K562 (cell line): ENCODE data around the gene SCAANT1. TPM values are rescaled to one million over a fixed set of nuclear protein-coding genes. Genes with fewer than 3 reads are reported as not detected.

Source experiments
- ARID1B ChIP-seq: fragments of 450-650 bp; IDR thresholded peaks from 2 replicates; pipeline ENCODE4 v1.6.1; 2016; ENCODE audit warnings: antibody characterized with exemption, mild to moderate bottlenecking, inconsistent platforms
- BDP1 ChIP-seq: IDR thresholded peaks from 3 replicates; pipeline ENCODE4 v1.6.1; 2011; ENCODE audit not compliant: insufficient read length, insufficient read depth
- CEBPG ChIP-seq, 3 experiments: fragments of 200-800 bp in 1 of 3; sonication (Bioruptor generic) in 1 of 3; sonication (generic) in 1 of 3; formaldehyde crosslinking in 1 of 3; IDR thresholded peaks in 2 of 3; conservative IDR thresholded peaks in 1 of 3; 2 replicates each; pipeline versions ENCODE4 v1.6.1 to v1.8.0; 2016 to 2022; ENCODE audit warnings: missing compliant biosample characterization in 2 of 3, missing genetic modification characterization in 2 of 3, mild to moderate bottlenecking in 1 of 3, missing genetic modification reagents in 1 of 3
- DDX20 ChIP-seq: fragments of 450-650 bp; IDR thresholded peaks from 2 replicates; pipeline ENCODE4 v1.6.1; 2016; ENCODE audit warnings: missing genetic modification characterization, low read depth, mild to moderate bottlenecking, missing compliant biosample characterization, moderate library complexity
- EWSR1 ChIP-seq: fragments of 450-650 bp; IDR thresholded peaks from 2 replicates; pipeline ENCODE4 v1.6.1; 2018; ENCODE audit warnings: borderline replicate concordance, mild to moderate bottlenecking, low read depth, moderate library complexity; ENCODE audit not compliant: partially characterized antibody
- FOXK1 ChIP-seq: sonication (generic); formaldehyde crosslinking; IDR thresholded peaks from 2 replicates; pipeline ENCODE4 v1.8.0; 2022; ENCODE audit warnings: missing genetic modification reagents, mild to moderate bottlenecking, borderline replicate concordance
- HMGN3 ChIP-seq: IDR thresholded peaks from 2 replicates; pipeline ENCODE4 v1.6.1; 2011; ENCODE audit warnings: borderline replicate concordance, low read depth, mild to moderate bottlenecking, mixed read lengths, low read length; ENCODE audit not compliant: insufficient read length; ENCODE audit errors: extremely low read depth
- MECOM ChIP-seq: fragments of 250-450 bp; sonication (Bioruptor Pico); IDR thresholded peaks from 2 replicates; pipeline ENCODE4 v1.8.0; 2022; ENCODE audit warnings: inconsistent platforms
- MTA1 ChIP-seq: fragments of 450-650 bp; IDR thresholded peaks from 2 replicates; pipeline ENCODE4 v1.6.1; 2017; ENCODE audit warnings: borderline replicate concordance
- MTF1 ChIP-seq: fragments of 250-450 bp; sonication (Bioruptor Pico); IDR thresholded peaks from 2 replicates; pipeline ENCODE4 v1.9.0; 2021; ENCODE audit warnings: moderate library complexity, mild to moderate bottlenecking, inconsistent platforms, borderline replicate concordance
- NCOA2 ChIP-seq, 2 experiments: fragments of 450-650 bp; IDR thresholded peaks; 2 replicates each; pipeline ENCODE4 v1.6.1; 2018; ENCODE audit warnings: mild to moderate bottlenecking in 2 of 2, moderate library complexity in 1 of 2; ENCODE audit not compliant: partially characterized antibody in 2 of 2
- NFE2L1 ChIP-seq: fragments of 450-650 bp; IDR thresholded peaks from 2 replicates; pipeline ENCODE4 v1.6.1; 2016; ENCODE audit warnings: missing genetic modification characterization, low read depth, mild to moderate bottlenecking, missing compliant biosample characterization, moderate library complexity, borderline replicate concordance
- NR4A1 ChIP-seq, 2 experiments: fragments of 250-450 bp in 1 of 2; fragments of 450-650 bp in 1 of 2; sonication (Bioruptor Pico) in 1 of 2; IDR thresholded peaks; 2 replicates each; pipeline versions ENCODE4 v1.4.0 to v1.6.1; 2016 to 2020; ENCODE audit warnings: mild to moderate bottlenecking in 2 of 2, missing compliant biosample characterization in 1 of 2, missing genetic modification characterization in 1 of 2, moderate library complexity in 1 of 2
- SIN3B ChIP-seq: fragments of 450-650 bp; IDR thresholded peaks from 2 replicates; pipeline ENCODE4 v1.6.1; 2017; ENCODE audit warnings: low read depth, mild to moderate bottlenecking, moderate library complexity
- SMAD4 ChIP-seq: fragments of 250-450 bp; sonication (Bioruptor Pico); conservative IDR thresholded peaks from 2 replicates; pipeline ENCODE4 v1.8.0; 2021; ENCODE audit warnings: inconsistent platforms, mild to moderate bottlenecking, moderate library complexity
- SNRNP70 ChIP-seq: fragments of 200-400 bp; formaldehyde crosslinking; optimal IDR thresholded peaks from 2 replicates; pipeline ENCODE3; 2017; ENCODE audit warnings: low read depth, low read length
- SRSF7 ChIP-seq: fragments of 200-400 bp; formaldehyde crosslinking; optimal IDR thresholded peaks from 2 replicates; pipeline ENCODE3; 2017; ENCODE audit warnings: mild to moderate bottlenecking, low read depth, low read length
- polyA plus RNA-seq, 8 experiments: library from polyadenylated mRNA; depleted of rRNA in 4 of 8; stranded (reverse) in 5 of 8; unstranded in 3 of 8; fragments of >200 nt; fragmentation: Nextera tagmentation in 2 of 8; fragmentation: Illumina TruSeq in 1 of 8; extraction: Ambion mirVana in 2 of 8; extraction: Trizol in 1 of 8; gene quantifications; 2 replicates each; pipeline versions ENCODE4 v1.2.1 to v1.2.3, GENCODE V29; 2011 to 2014; ENCODE audit warnings: inconsistent platforms in 1 of 8, missing spikeins in 1 of 8
- total RNA-seq, 7 experiments: library from RNA; depleted of rRNA in 6 of 7; stranded (reverse); fragments of >200 nt in 6 of 7; fragmentation: Illumina TruSeq in 2 of 7; extraction: Trizol in 2 of 7; gene quantifications; 2 replicates each; pipeline versions ENCODE4 v1.2.1 to v1.2.3, GENCODE V29; 2011 to 2021; ENCODE audit warnings: low replicate concordance in 1 of 7
- TF ChIP-seq, protein P1 (sequence below): IDR thresholded peaks from 3 replicates; pipeline ENCODE4 v1.6.1; 2011; ENCODE audit warnings: borderline replicate concordance, mild to moderate bottlenecking; ENCODE audit not compliant: insufficient read length, insufficient read depth
- TF ChIP-seq, protein P2 (sequence below), 3 experiments: fragments of 200-800 bp in 1 of 3; fragments of 250-450 bp in 1 of 3; fragments of 450-650 bp in 1 of 3; sonication (Bioruptor Pico) in 1 of 3; sonication (Bioruptor generic) in 1 of 3; formaldehyde crosslinking in 1 of 3; IDR thresholded peaks; 2 replicates each; pipeline versions ENCODE4 v1.6.1 to v1.8.0; 2016 to 2022; ENCODE audit warnings: mild to moderate bottlenecking in 2 of 3, missing genetic modification characterization in 2 of 3, missing compliant biosample characterization in 1 of 3, moderate library complexity in 1 of 3
- TF ChIP-seq, protein P3 (sequence below): fragments of 450-650 bp; IDR thresholded peaks from 2 replicates; pipeline ENCODE4 v1.6.1; 2016; ENCODE audit warnings: mild to moderate bottlenecking

The SCAANT1 gene
- total and polyA plus RNA-seq, 9 of the 15 experiments (the other 6 are each of a cell fraction or from before 2014, with no cell fraction given) = not detected

DNA sequence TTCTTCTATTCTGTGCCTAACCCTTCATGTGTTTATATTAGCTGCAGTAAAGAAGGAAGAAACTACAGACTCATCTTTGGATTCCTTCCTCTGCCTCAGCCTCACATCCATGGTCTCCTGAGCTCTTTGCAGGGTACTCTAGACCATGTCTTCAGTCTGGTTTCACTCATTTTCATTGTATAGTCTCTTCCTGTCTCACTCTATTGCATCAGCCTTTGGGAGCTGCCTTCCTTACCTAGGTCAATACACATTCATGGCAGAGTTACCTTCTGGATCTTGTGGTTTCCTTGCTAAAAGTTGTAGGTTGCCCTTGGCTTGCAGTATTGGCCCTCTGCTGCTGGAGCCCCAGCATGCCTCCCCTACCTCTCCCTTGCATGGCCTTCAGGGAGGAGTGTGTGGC lies 31.5 kb upstream of the SCAANT1 start (continued):
- TF ChIP-seq DDX20 (tag) = no peak
- TF ChIP-seq MTF1 (CRISPR knock-in tag) = no peak
- TF ChIP-seq CEBPG (CRISPR knock-in tag; IDR thresholded peaks at IDR 0.05) = peak; percentile 69
- peak in 1 of 2 experiments; percentile 81; a peak in 2 of 4 replicates for TF ChIP-seq CEBPG (tag; conservative IDR thresholded peaks at IDR 0.05 in 1 of 2, IDR thresholded peaks at IDR 0.05 in 1 of 2)
- no peak for TF ChIP-seq NR4A1 (CRISPR knock-in tag; IDR thresholded peaks at IDR 0.05)
- TF ChIP-seq NR4A1 (tag; IDR thresholded peaks at IDR 0.05) = no peak
- no peak for TF ChIP-seq ARID1B
- TF ChIP-seq, protein P1, sequence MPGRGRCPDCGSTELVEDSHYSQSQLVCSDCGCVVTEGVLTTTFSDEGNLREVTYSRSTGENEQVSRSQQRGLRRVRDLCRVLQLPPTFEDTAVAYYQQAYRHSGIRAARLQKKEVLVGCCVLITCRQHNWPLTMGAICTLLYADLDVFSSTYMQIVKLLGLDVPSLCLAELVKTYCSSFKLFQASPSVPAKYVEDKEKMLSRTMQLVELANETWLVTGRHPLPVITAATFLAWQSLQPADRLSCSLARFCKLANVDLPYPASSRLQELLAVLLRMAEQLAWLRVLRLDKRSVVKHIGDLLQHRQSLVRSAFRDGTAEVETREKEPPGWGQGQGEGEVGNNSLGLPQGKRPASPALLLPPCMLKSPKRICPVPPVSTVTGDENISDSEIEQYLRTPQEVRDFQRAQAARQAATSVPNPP = no peak
- no peak for TF ChIP-seq FOXK1 (CRISPR knock-in tag)
- TF ChIP-seq, protein P2, sequence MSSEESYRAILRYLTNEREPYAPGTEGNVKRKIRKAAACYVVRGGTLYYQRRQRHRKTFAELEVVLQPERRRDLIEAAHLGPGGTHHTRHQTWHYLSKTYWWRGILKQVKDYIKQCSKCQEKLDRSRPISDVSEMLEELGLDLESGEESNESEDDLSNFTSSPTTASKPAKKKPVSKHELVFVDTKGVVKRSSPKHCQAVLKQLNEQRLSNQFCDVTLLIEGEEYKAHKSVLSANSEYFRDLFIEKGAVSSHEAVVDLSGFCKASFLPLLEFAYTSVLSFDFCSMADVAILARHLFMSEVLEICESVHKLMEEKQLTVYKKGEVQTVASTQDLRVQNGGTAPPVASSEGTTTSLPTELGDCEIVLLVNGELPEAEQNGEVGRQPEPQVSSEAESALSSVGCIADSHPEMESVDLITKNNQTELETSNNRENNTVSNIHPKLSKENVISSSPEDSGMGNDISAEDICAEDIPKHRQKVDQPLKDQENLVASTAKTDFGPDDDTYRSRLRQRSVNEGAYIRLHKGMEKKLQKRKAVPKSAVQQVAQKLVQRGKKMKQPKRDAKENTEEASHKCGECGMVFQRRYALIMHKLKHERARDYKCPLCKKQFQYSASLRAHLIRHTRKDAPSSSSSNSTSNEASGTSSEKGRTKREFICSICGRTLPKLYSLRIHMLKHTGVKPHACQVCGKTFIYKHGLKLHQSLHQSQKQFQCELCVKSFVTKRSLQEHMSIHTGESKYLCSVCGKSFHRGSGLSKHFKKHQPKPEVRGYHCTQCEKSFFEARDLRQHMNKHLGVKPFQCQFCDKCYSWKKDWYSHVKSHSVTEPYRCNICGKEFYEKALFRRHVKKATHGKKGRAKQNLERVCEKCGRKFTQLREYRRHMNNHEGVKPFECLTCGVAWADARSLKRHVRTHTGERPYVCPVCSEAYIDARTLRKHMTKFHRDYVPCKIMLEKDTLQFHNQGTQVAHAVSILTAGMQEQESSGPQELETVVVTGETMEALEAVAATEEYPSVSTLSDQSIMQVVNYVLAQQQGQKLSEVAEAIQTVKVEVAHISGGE (CRISPR knock-in tag; IDR thresholded peaks at IDR 0.05) = peak in 1 of 3 experiments; percentile 49; a peak in 1 of 6 replicates
- no peak for TF ChIP-seq HMGN3
- no peak for TF ChIP-seq MECOM
- no peak for TF ChIP-seq NCOA2 (IDR thresholded peaks at IDR 0.05; ENCODE audit: partially characterized antibody in 2 of 2)
- 0 out of 2 replicates have a peak, but pooled peaks have one; percentile 12 for TF ChIP-seq SMAD4
- no peak for TF ChIP-seq SNRNP70
- TF ChIP-seq, protein P3, sequence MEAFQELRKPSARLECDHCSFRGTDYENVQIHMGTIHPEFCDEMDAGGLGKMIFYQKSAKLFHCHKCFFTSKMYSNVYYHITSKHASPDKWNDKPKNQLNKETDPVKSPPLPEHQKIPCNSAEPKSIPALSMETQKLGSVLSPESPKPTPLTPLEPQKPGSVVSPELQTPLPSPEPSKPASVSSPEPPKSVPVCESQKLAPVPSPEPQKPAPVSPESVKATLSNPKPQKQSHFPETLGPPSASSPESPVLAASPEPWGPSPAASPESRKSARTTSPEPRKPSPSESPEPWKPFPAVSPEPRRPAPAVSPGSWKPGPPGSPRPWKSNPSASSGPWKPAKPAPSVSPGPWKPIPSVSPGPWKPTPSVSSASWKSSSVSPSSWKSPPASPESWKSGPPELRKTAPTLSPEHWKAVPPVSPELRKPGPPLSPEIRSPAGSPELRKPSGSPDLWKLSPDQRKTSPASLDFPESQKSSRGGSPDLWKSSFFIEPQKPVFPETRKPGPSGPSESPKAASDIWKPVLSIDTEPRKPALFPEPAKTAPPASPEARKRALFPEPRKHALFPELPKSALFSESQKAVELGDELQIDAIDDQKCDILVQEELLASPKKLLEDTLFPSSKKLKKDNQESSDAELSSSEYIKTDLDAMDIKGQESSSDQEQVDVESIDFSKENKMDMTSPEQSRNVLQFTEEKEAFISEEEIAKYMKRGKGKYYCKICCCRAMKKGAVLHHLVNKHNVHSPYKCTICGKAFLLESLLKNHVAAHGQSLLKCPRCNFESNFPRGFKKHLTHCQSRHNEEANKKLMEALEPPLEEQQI = no peak
- no peak for TF ChIP-seq SRSF7
- TF ChIP-seq BDP1 = no peak
- TF ChIP-seq EWSR1 = no peak
- TF ChIP-seq NFE2L1 = no peak
- no peak for TF ChIP-seq MTA1
- TF ChIP-seq SIN3B = no peak
